Activated T-helper 2 cell treated with anti-CD3 and anti-CD28 coated beads, Interferon-gamma antibody, Interleukin-2, Interleukin-4, amounts not matched to agents 10 μg/mL and 5 μg/mL and 100 μg/mL, durations not matched to agents 14 hours and 24 hours and 36 hours (primary cell): ENCODE results near the gene MAP3K1. TPM values are rescaled to one million over a fixed set of nuclear protein-coding genes. Genes with fewer than 3 reads are reported as not detected.
"Not testable (repeated sequence)": the region's sequence is repeated elsewhere in the genome, so short reads cannot be mapped to it uniquely, and the experiment has no call there.

Experiments
- DNase-seq: peaks from one replicate; pipeline ENCODE4 v3.0.0; 2021; ENCODE audit warnings: low spot score
- H3K27ac Mint-ChIP-seq: one replicate; pipeline ENCODE4 v1.8.0; 2021; ENCODE audit warnings: mixed read lengths
- H3K27me3 Mint-ChIP-seq: one replicate; pipeline ENCODE4 v1.8.0; 2021; ENCODE audit warnings: low read depth, mixed read lengths
- H3K36me3 Mint-ChIP-seq: one replicate; pipeline ENCODE4 v1.8.0; 2021; ENCODE audit warnings: low read depth, mixed read lengths
- H3K4me1 Mint-ChIP-seq: one replicate; pipeline ENCODE4 v1.8.0; 2021; ENCODE audit warnings: low read depth, mixed read lengths
- H3K4me3 Mint-ChIP-seq: one replicate; pipeline ENCODE4 v1.8.0; 2021; ENCODE audit warnings: low read depth, mild to moderate bottlenecking, moderate library complexity, mixed read lengths
- H3K9me3 Mint-ChIP-seq: one replicate; pipeline ENCODE4 v1.8.0; 2021; ENCODE audit warnings: mixed read lengths
- intact Hi-C: fragments of 100-400 bp; cut with micrococcal nuclease; formaldehyde crosslinking; loops from one replicate; pipeline ENCODE4 v1.15.1; 2023
- total RNA-seq: library from RNA; stranded (reverse); gene quantifications from 2 replicates; pipeline ENCODE4 v1.2.3, GENCODE V29; 2022

Gene MAP3K1
- total RNA-seq: 19.9 and 20.7 TPM in 2 replicates

- intact Hi-C loops: loop anchor here (2.0 to 5.0 kb wide), 8 partner anchors 14 to 818 kb away; no protein-coding TSS in a partner anchor
- H3K27me3 Mint-ChIP-seq: peaks cover 6% of the 10 kb centered on the region
- H3K4me3 Mint-ChIP-seq: peak within 1 kb of the TSS; percentile 87
- no peaks in the 10 kb centered on the region for H3K9me3 Mint-ChIP-seq
- peaks cover 6% of the 10 kb centered on the region for H3K36me3 Mint-ChIP-seq
- peak; percentile 75 for DNase-seq
- H3K4me1 Mint-ChIP-seq: peaks cover 43% of the 10 kb centered on the region
- peak within 1 kb of the TSS; percentile 88 for H3K27ac Mint-ChIP-seq
These were observed at the start of gene MAP3K1 for GRCh38 chr5:56814963-56815657. Gene MAP3K1 (plus strand): TSS chr5:56815549. CDS start chr5:56815574, 25 bp downstream.

GRCh38 chr5:56766926-56767325 is 48.4 kb upstream of the MAP3K1 start:
- Mint-ChIP-seq H3K27ac (no peak overlapping the region), H3K4me3 (no peak overlapping the region), H3K36me3 (no peaks in the 10 kb centered on the region), H3K4me1 (peaks cover 17% of the 10 kb centered on the region), H3K27me3 (no peaks in the 10 kb centered on the region), H3K9me3 (no peaks in the 10 kb centered on the region)
- no peak for DNase-seq
- intact Hi-C loops: loop anchor here (10.0 kb wide), 1 partner anchor 942 kb away; no protein-coding TSS in a partner anchor

GRCh38 chr5:56769875-56770604 is 45.3 kb upstream of the MAP3K1 start:
- Mint-ChIP-seq H3K27me3 (peaks cover 1% of the 10 kb centered on the region), H3K4me1 (peaks cover 5% of the 10 kb centered on the region), H3K36me3 (no peaks in the 10 kb centered on the region), H3K4me3 (no peak overlapping the region), H3K9me3 (no peaks in the 10 kb centered on the region), H3K27ac (no peak overlapping the region)
- no peak for DNase-seq
- intact Hi-C loops: loop anchor here (10.0 kb wide), 1 partner anchor 945 kb away; no protein-coding TSS in a partner anchor

- no peak overlapping the region for H3K27ac Mint-ChIP-seq
- no peak overlapping the region for H3K4me3 Mint-ChIP-seq
- DNase-seq: no peak
- H3K9me3 Mint-ChIP-seq: peaks cover 3% of the 10 kb centered on the region
- intact Hi-C loops: no loop called here
- H3K4me1 Mint-ChIP-seq: no peaks in the 10 kb centered on the region
- H3K36me3 Mint-ChIP-seq: no peaks in the 10 kb centered on the region
- peaks cover 1% of the 10 kb centered on the region for H3K27me3 Mint-ChIP-seq
These were observed 42.6 kb upstream of the MAP3K1 start for GRCh38 chr5:56772767-56773166.

GRCh38 chr5:56774957-56775356 is 40.4 kb upstream of the MAP3K1 start:
- intact Hi-C loops: no loop called here
- Mint-ChIP-seq H3K27me3 (peaks cover 7% of the 10 kb centered on the region), H3K9me3 (peaks cover 9% of the 10 kb centered on the region), H3K4me1 (no peaks in the 10 kb centered on the region), H3K36me3 (no peaks in the 10 kb centered on the region), H3K27ac (no peak overlapping the region), H3K4me3 (no peak overlapping the region)
- no peak for DNase-seq

- H3K9me3 Mint-ChIP-seq, H3K27me3 Mint-ChIP-seq, DNase-seq, H3K4me3 Mint-ChIP-seq, intact Hi-C loops, H3K36me3 Mint-ChIP-seq, H3K27ac Mint-ChIP-seq, H3K4me1 Mint-ChIP-seq: not testable (repeated sequence)
These were observed 39.0 kb upstream of the MAP3K1 start for GRCh38 chr5:56776212-56776846.

- Mint-ChIP-seq H3K36me3 (no peaks in the 10 kb centered on the region), H3K27ac (no peak overlapping the region), H3K9me3 (peaks cover 5% of the 10 kb centered on the region), H3K4me1 (no peaks in the 10 kb centered on the region), H3K4me3 (no peak overlapping the region), H3K27me3 (peaks cover 12% of the 10 kb centered on the region)
- intact Hi-C loops: no loop called here
- no peak for DNase-seq
These were observed 32.1 kb upstream of the MAP3K1 start for GRCh38 chr5:56783261-56783660.

- DNase-seq: no peak
- Mint-ChIP-seq H3K4me1 (peaks cover 3% of the 10 kb centered on the region), H3K27me3 (peaks cover 4% of the 10 kb centered on the region), H3K4me3 (no peak overlapping the region), H3K36me3 (no peaks in the 10 kb centered on the region), H3K27ac (no peak overlapping the region), H3K9me3 (no peaks in the 10 kb centered on the region)
- intact Hi-C loops: no loop called here
These were observed 29.0 kb upstream of the MAP3K1 start for GRCh38 chr5:56786346-56786745.

DNA sequence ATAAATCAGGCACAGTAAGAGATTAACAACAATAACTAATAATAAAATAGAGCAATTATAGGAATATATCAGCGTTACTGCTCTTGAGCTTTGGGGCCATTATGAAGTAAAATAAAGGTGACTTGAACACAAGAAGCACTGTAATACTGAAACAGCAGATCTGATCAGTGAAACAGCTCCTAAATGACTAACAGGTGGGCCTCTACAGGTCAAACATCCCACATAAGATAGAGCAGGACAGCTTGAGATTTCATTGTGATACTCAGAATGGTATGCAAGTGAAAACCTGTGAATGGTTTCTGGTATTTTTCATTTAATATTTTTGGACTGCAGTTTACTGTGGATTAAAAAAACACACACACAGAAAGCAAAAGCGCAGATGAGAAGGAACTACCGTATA is 24.0 kb upstream of the MAP3K1 start:
- Mint-ChIP-seq H3K4me1 (peaks cover 6% of the 10 kb centered on the region), H3K27ac (no peak overlapping the region), H3K27me3 (peaks cover 3% of the 10 kb centered on the region), H3K36me3 (no peaks in the 10 kb centered on the region), H3K9me3 (no peaks in the 10 kb centered on the region), H3K4me3 (no peak overlapping the region)
- no peak for DNase-seq
- intact Hi-C loops: no loop called here

GRCh38 chr5:56798521-56798920 is 16.8 kb upstream of the MAP3K1 start:
- intact Hi-C loops: no loop called here
- Mint-ChIP-seq H3K36me3 (no peaks in the 10 kb centered on the region), H3K9me3 (no peaks in the 10 kb centered on the region), H3K4me1 (peaks cover 2% of the 10 kb centered on the region), H3K27me3 (peaks cover 41% of the 10 kb centered on the region), H3K4me3 (no peak overlapping the region), H3K27ac (no peak overlapping the region)
- no peak for DNase-seq

GRCh38 chr5:56800186-56800585 is 15.2 kb upstream of the MAP3K1 start:
- Mint-ChIP-seq H3K9me3 (no peaks in the 10 kb centered on the region), H3K4me1 (peaks cover 11% of the 10 kb centered on the region), H3K27me3 (peaks cover 41% of the 10 kb centered on the region), H3K27ac (no peak overlapping the region), H3K36me3 (no peaks in the 10 kb centered on the region), H3K4me3 (no peak overlapping the region)
- intact Hi-C loops: no loop called here
- DNase-seq: no peak

DNA sequence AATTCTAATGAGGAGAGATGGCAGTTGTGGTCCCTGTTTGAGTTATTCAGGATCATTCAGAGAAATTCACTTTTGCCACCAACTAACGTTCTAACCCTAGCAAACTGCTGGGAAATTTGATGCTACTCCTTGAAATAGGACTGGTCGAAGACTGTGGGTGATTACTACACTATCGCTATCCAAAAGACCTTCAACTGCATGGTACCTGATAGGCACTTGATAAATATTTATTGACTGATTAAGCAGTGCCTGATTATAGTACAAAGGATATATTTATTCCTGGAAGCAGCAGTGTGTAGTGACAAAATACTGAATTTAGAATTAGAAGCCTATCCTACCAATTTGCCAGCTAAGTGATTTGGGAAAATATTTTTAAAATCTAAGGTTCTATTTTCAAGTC is 14.1 kb upstream of the MAP3K1 start:
- Mint-ChIP-seq H3K36me3 (no peaks in the 10 kb centered on the region), H3K4me1 (peaks cover 11% of the 10 kb centered on the region), H3K4me3 (no peak overlapping the region), H3K27me3 (peaks cover 39% of the 10 kb centered on the region), H3K9me3 (no peaks in the 10 kb centered on the region), H3K27ac (no peak overlapping the region)
- intact Hi-C loops: no loop called here
- no peak for DNase-seq

- intact Hi-C loops: no loop called here
- Mint-ChIP-seq H3K9me3 (no peaks in the 10 kb centered on the region), H3K4me3 (no peak overlapping the region), H3K4me1 (peaks cover 11% of the 10 kb centered on the region), H3K27me3 (peaks cover 34% of the 10 kb centered on the region), H3K36me3 (no peaks in the 10 kb centered on the region), H3K27ac (no peak overlapping the region)
- no peak for DNase-seq
These were observed 13.1 kb upstream of the MAP3K1 start for GRCh38 chr5:56802205-56802604.
